Body of pancreas (tissue), 4 donors: ENCODE data around the gene ALKBH4. TPM values are rescaled to one million over a fixed set of nuclear protein-coding genes. Genes with fewer than 3 reads are reported as not detected.

Source experiments
- ATAC-seq: fragments of 150-250 bp; one replicate; pipeline ENCODE4 v1.9.1; 2016
- DNase-seq, 4 donors: peaks; one replicate each; pipeline ENCODE4 v3.0.0-alpha.2; 2019
- H3K27ac ChIP-seq, 4 donors: fragments of 200-600 bp; sonication (generic); 1 replicate in 3 of 4; 2 replicates in 1 of 4; pipeline versions ENCODE4 v1.5.1 to v1.6.1; 2016 to 2019; ENCODE audit warnings: mild to moderate bottlenecking in 1 of 4, mixed read lengths in 1 of 4, moderate library complexity in 1 of 4
- H3K27me3 ChIP-seq, 2 donors: fragments of 200-600 bp; sonication (generic); one replicate each; pipeline ENCODE4 v1.6.0; 2016; ENCODE audit warnings: mild to moderate bottlenecking in 1 of 2
- H3K36me3 ChIP-seq, 2 donors: fragments of 200-600 bp; sonication (generic); replicated peaks in 1 of 2; 2 replicates each; pipeline ENCODE4 v1.5.1; 2016; ENCODE audit warnings: low read depth in 2 of 2; ENCODE audit not compliant: insufficient read depth in 1 of 2
- H3K4me1 ChIP-seq: fragments of 200-600 bp; sonication (generic); one replicate; pipeline ENCODE4 v1.6.0; 2016
- H3K4me3 ChIP-seq, 2 donors: fragments of 200-600 bp; sonication (generic); 1 replicate in 1 of 2; 2 replicates in 1 of 2; pipeline ENCODE4 v1.5.1; 2016 to 2019
- H3K9me3 ChIP-seq, 3 donors: fragments of 200-600 bp; sonication (generic); 1 replicate in 2 of 3; 2 replicates in 1 of 3; pipeline ENCODE4 v1.5.1; 2016
- CTCF ChIP-seq, 7 experiments: fragments of 450-650 bp in 4 of 7; fragments of 200-600 bp in 3 of 7; sonication (generic) in 3 of 7; IDR thresholded peaks; one replicate each; pipeline ENCODE4 v1.5.1; 2016 to 2019; ENCODE audit warnings: antibody characterized with exemption in 7 of 7
- POLR2A ChIP-seq, 3 donors: fragments of 450-650 bp; IDR thresholded peaks; one replicate each; pipeline ENCODE4 v1.6.1; 2016; ENCODE audit warnings: antibody characterized with exemption in 3 of 3, mild to moderate bottlenecking in 2 of 3
- WGBS, 2 donors: methylation state at CpG; one replicate each; pipeline ENCODE4 v1.1.5; 2017; 5-methylcytosine and 5-hydroxymethylcytosine counted together
- intact Hi-C: fragments of 100-400 bp; cut with DNase I; formaldehyde crosslinking; loops from one replicate; pipeline ENCODE4 v1.15.1; 2023
- total RNA-seq, 2 donors: library from RNA; depleted of rRNA; stranded (reverse); fragments of >200 nt; gene quantifications; one replicate each; pipeline ENCODE4 v1.1.0, GENCODE V29; 2016

ALKBH4 gene
- total RNA-seq, 2 donors from 2014 or later, result 15.6 to 60.3 TPM

DNA sequence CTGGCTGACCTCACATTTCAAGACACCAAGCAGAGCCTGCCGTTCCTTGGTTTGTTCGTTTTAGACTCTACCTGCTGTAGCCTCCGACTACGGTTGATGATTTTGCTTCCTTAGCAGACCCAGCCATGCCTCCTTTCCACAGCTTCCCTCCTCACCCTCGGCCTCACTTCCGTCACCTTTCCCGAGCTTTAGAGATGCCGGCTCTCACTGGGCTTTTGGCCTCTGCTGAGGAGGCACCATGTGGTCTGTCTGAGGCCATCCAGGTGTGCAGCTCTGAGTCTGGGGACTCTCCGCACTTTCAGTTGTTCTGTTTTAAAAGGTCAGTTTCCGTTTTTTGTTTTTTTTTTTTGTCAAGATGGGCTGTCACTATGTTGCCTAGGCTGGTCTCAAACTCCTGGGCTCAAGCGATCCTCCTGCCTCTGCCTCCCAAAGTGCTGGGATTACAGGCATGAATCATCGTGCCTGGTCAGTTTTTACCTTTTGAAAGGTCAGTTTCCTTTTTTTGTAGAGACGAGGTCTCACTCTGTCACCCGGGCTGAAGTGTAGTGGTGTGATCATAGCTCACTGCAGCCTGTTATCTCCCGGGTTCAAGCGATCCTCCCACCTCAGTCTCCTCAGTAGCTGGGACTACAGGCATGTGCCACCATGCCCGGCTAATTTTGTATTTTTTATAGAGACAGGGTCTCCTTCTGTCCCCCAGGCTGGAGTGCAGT, 19.5 kb downstream of the ALKBH4 start:
- Histone ChIP-seq H3K27me3 (no peaks in the 10 kb centered on the region), H3K4me1 (no peaks in the 10 kb centered on the region), H3K27ac (no peak overlapping the region), H3K36me3 (no peaks in the 10 kb centered on the region), H3K9me3 (no peaks in the 10 kb centered on the region), H3K4me3 (no peak overlapping the region)
- TF ChIP-seq POLR2A (IDR thresholded peaks at IDR 0.05), result no peak
- no peak for TF ChIP-seq CTCF (IDR thresholded peaks at IDR 0.05)
- no peak for DNase-seq
- intact Hi-C loops, result no loop called here
- no peak for ATAC-seq
- 86% methylated on average over 17 of the region's 17 CpGs for WGBS, 2 donors

DNA sequence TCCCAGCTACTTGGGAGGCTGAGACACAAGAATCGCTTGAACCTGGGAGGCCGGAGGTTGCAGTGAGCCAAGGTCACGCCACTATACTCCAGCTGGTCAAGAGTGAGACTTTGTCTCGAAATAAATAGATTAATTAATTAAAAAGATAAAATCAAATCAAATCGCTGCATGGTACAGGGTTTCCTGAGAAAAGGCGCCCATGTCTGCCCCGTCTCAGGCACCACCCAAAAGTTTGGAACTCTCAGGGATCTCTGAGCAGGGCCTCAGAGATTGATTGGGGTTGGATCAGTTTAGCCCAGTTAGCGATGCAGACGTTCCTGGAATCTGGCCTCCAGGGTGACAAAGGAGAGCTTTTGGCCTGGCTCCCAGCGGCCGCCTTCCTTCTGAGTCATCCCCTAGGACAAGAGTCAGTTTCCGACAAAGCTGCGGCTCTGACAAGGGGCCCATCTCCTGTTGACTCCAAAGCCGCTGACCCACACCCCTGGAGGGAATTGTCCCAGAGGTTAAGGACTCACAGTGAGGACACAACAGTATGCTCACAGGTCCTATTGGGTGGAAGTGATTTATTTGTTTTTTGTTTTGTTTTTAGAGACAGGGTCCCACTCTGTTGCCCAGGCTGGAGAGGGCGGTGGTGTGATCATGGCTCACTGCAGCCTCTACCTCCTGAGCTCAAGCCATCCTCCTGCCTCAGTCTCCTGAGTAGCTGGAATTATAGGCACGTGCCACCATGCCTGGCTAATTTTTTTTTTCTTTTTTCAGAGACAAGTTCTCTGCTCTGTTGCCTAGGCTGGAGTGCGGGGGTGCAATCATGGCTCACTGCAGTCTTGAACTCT, 24.5 kb downstream of the ALKBH4 start:
- intact Hi-C loops, result no loop called here
- DNase-seq (peak in 3 of 4 donors; percentile 35 to 46 (median 46)), ATAC-seq (peak; percentile 58)
- WGBS, 2 donors, result 87 to 90% methylated on average over 11 to 17 of the region's 17 CpGs
- H3K27me3 ChIP-seq, result no peaks in the 10 kb centered on the region
- no peak overlapping the region for H3K27ac ChIP-seq
- no peaks in the 10 kb centered on the region for H3K4me1 ChIP-seq
- H3K36me3 ChIP-seq, result no peaks in the 10 kb centered on the region
- no peaks in the 10 kb centered on the region for H3K9me3 ChIP-seq
- TF ChIP-seq POLR2A (IDR thresholded peaks at IDR 0.05) (no peak), CTCF (IDR thresholded peaks at IDR 0.05) (no peak)
- H3K4me3 ChIP-seq, result no peak overlapping the region

DNA sequence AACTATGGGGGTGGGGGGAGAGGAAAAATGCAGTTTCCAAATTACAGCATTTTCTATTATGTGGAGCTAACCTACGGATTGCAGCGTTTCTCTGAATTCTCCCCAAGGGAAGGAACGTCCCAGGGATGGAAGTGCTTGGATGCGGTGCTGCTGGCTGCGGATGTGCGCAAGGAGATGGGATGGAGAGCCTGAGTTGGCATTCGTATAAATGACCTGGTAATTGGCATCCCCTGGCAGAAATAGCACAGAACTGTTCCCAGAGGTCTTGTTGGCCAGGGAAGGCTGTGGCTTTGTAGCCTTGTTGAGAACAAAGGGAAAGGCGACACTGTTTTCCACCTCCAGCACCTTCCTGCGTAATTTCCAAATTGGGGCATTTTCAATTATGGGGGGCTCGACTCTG, 28.5 kb downstream of the ALKBH4 start:
- ATAC-seq, result no peak
- H3K9me3 ChIP-seq, result no peaks in the 10 kb centered on the region
- no peak for DNase-seq
- no peaks in the 10 kb centered on the region for H3K27me3 ChIP-seq
- H3K4me3 ChIP-seq, result no peak overlapping the region
- TF ChIP-seq CTCF (IDR thresholded peaks at IDR 0.05), result no peak
- no peak for TF ChIP-seq POLR2A (IDR thresholded peaks at IDR 0.05)
- H3K36me3 ChIP-seq, result no peaks in the 10 kb centered on the region
- peaks cover 9% of the 10 kb centered on the region for H3K4me1 ChIP-seq
- 84 to 86% methylated on average over 10 of the region's 10 CpGs for WGBS, 2 donors
- no peak overlapping the region for H3K27ac ChIP-seq
- intact Hi-C loops, result no loop called here

DNA sequence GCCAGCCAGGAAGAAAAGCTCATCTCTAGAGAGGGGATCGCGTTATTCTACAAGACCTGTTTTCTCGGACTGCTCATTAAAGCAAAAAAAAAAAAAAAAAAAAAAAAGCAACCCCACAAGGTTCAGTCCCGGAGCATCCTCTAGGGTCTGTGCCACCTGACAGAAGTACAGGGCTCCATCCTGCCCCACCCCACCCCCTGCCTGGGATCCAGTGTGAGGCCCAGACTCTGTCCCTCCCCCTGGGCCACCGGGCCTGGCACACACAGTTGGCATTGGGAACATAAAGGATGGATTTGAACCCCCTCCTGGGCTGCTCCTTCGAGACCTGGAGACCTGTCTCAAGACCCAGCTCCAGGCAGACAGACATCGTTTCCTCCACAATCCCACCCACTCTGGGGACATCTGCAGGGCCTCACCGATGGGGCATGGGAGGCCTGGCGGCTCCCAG, 30.6 kb downstream of the ALKBH4 start:
- Histone ChIP-seq H3K27me3 (no peaks in the 10 kb centered on the region), H3K36me3 (no peaks in the 10 kb centered on the region), H3K4me1 (peaks cover 9% of the 10 kb centered on the region), H3K27ac (peak overlapping the region in 3 of 4 donors; percentile 35 to 58 (median 40)), H3K4me3 (peak overlapping the region; percentile 62 to 63), H3K9me3 (no peaks in the 10 kb centered on the region)
- intact Hi-C loops, result no loop called here
- TF ChIP-seq CTCF (IDR thresholded peaks at IDR 0.05) (no peak), POLR2A (IDR thresholded peaks at IDR 0.05) (no peak)
- ATAC-seq, result no peak
- DNase-seq, result no peak
- WGBS, 2 donors, result 23 to 34% methylated on average over 7 to 9 of the region's 9 CpGs
